GM21367 (cell line): Measurements from ENCODE around the gene GGACT.
A peak's percentile ranks its signal among the peaks of the same experiment; 100 is the strongest.

Source experiments
- ATAC-seq: cut with Tn5 transposase; IDR thresholded peaks from one replicate; pipeline ENCODE4 v1.9.1; 2021; ENCODE audit not compliant: unreplicated experiment

GGACT gene

GRCh38 chr13:100552755-100553154, 35.8 kb downstream of the GGACT start:
- ATAC-seq = no peak

GRCh38 chr13:100549316-100549715, 39.3 kb downstream of the GGACT start:
- ATAC-seq = no peak

GRCh38 chr13:100547791-100548201, 40.8 kb downstream of the GGACT start:
- no peak for ATAC-seq

- no peak for ATAC-seq
Observed at GRCh38 chr13:100546713-100547405, 41.7 kb downstream of the GGACT start.

- ATAC-seq = no peak
Observed at GRCh38 chr13:100545684-100546061, 42.9 kb downstream of the GGACT start.

DNA sequence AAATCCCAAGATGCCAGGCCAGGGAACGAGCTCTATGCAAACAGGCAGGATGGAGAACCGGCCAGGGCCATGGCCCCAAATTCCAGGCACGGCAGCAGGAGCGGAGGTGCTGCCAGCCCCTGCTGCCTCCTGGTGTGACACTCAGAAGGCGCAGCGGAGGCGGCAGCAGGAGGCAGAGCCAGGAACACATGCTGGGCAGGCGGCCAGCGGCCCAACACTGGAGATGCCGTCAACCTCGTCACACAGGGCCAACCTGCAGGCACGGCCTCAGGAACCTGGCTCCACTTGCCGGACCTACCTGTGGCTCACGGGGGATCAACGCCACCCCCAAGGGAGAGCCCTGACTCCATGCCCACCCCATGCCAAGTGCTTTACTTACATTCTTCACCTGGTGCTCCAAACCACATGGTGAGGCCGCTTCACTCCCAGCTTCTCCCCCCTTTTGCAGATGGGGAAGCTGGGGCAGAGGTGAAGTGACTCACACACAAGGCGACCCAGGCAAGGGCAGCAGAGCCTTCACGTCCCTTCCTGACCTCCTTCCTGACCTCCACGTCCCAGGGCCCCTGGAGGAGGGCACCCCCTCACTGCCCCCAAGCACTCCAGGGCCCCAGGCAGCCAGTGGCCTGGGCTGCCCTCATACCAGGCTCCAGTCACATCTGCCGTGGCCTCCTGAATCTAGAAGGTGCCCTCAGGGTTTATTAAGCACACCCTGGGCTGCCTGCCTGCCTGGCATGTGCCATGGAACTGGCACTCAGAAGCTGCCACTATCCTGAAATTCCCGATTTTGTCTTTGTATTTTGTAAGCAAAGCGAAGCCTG, 43.5 kb downstream of the GGACT start:
- ATAC-seq = no peak

DNA sequence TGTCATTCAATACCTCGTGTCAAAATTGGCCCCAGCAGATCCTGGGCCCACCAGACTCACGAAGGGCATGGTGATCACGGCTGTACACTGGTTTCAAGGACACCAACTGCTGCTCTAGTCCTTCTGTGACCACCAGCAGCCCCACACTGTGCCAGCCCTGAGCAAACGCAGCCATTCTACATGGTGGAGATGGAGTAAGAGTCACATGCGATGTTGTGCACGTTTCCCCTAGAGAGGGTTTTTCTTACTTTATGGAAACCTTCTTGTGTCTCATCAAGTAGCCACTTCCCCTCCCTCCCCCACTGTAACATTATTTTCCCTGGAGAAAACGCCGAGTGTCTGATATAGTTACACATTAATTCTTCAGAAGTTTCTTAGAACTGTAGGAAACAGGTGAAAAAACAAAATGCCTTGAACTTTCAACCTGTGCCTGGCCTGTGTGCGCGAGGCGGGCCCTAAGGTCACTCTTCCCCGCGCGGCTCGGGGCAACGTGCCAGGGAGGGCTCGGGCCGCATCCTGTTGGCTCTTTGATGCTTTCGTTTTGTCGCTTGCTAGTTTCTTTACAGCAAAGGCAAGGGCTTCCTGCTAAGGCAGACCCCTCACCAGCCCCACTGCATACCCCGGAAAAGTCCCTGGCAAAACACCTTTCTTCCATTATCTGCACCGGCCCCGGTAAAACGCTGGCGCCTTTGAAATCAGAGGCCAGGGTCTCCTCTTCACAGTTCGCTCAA, 44.6 kb downstream of the GGACT start:
- ATAC-seq = no peak

DNA sequence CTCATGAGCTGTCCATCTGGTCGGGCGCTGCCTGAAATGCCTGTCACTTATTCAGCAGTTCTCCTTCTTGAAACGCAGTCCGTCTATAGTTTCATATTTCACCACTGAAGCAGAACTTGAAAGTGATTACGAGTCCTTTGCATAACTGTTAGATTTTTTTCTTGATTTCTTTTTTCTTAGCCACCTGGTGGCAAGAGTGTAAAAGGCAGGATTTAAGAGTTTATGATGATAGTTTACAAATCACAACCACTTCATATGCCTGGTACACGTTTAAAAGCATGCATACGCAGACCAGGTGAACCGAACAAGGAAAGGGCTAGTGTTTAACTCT, 45.8 kb downstream of the GGACT start:
- ATAC-seq = peak; percentile 91

GRCh38 chr13:100541897-100542825, 46.4 kb downstream of the GGACT start:
- no peak for ATAC-seq

DNA sequence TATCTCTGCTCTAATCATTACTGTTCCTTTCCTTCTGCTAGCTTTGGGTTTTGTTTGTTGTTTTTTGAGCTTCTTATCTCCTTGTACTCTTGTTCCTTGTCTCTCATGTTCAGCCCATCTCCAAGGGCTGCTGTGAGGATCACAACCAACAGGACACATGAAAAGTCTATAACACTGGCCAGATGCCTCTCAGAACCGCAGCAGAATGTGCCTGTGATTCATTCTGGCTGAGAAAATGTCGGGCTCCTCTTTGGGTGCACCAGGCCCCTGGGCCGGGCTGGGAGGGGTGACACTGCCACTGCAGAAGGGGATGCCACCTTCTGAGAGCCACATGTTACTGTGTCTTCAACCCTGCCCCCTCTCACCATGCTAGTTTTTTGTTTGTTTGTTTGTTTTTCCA, 48.0 kb downstream of the GGACT start:
- ATAC-seq = no peak

DNA sequence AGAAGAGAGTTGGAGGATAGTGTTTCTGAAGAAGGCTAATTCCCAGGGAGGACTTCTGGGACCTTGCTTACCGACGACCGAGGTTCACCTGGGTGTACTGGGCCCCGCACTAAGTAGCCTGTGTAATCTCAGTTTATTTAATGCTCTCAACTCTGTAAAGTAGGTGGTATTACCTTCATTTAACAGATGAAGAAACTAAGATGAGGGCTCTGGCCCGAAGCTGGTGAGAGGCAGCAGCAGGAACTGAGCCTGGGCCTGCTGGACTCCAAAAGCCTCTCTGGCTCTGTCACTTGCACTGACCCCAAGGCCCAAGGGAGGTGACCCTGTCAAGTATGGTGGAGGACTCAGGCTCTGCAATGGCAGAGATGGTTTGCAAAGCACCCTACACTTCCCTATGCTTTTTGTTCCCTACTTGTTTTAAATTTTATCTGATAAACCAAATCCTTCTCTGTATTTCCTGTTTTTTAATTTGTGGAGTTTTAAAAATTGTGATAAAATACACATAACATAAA, 50.6 kb downstream of the GGACT start:
- ATAC-seq = no peak

- ATAC-seq = no peak
Observed at GRCh38 chr13:100537486-100537885, 51.1 kb downstream of the GGACT start.

- ATAC-seq = no peak
Observed at GRCh38 chr13:100536643-100537180, 51.9 kb downstream of the GGACT start.

DNA sequence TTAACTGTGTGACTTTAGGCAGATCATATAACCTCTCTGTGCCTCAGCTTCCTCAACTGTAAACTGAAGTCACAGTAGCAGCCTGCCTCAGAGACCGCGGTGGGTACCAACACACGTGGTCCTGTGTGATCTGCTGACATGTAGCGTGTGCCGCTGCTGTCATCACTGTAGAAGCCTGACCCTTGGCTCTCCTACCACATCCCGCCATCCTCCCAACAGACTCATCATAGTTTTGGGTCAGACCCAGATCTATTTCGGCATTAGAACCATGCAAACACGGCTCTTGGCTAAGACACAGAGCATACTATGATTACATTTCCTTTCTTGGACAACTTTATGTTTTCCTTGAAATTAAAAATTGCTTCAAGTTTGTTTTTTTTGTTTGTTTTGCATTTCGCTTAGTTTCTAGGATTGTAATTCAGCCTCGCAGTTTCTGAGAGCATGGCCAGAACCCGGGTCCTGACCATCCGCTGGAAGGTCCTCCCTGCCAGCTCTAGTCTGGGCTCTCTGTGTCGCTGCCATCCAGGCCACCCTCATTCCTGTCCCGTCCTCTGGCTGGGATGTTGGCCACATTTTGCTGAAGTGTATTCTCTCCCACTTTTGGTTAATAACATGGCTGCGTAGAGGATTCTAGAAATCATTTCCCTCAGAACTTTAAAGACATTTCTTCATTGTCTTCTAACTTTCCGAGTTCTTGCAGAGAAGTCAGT, 53.0 kb downstream of the GGACT start:
- no peak for ATAC-seq

DNA sequence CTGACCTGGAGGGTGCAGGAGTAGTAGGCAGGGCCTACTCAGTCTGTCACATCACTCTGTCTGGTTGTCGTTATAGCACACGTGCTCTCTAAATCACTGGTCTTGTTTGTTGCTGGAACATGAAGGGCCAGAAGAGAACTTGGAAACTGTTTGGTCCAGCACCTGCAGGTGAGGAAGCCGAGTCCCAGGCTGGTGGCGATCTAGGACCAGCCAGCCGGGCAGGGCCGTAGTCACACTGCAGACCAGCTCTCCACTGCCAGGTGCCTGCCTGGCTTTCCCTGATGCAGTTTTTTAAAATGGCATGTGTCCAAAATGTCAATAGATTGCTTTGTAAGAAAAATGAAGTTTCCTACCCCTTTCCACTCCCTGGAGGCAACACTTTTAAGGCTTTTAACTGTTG, 53.7 kb downstream of the GGACT start:
- no peak for ATAC-seq

- ATAC-seq = no peak
Observed at GRCh38 chr13:100534147-100534843, 54.3 kb downstream of the GGACT start.

DNA sequence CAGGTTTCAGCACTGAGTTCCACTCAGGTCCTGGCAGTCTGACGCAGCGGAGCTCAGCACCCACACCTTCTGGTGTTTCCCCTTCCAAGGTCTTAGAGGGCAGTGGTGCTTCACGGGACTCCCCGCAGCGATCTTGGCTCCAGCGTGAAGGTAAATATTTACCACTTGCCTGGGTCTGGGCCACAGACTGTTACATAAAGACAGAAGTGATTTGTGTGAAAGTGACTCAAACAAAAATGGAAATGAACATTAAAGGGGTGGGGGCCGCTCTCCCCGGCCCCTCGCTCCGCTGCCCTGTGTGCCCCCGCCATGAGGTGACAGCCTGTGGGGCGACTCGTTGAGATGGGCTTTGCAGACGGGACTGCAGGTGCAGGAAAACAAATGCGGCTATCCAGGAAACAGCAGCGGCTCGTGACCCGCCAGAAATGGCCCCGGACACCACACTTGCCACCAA, 55.0 kb downstream of the GGACT start:
- ATAC-seq = no peak

- ATAC-seq = no peak
Observed at GRCh38 chr13:100532836-100533435, 55.7 kb downstream of the GGACT start.
